DOHH2 (cell line): Measurements from ENCODE around the gene FAAP20.

Source experiments
- H3F3A ChIP-seq: fragments of 200-600 bp; sonication (generic), shearing (Covaris generic); 2 replicates; pipeline ENCODE4 v1.6.0; 2016; ENCODE audit warnings: antibody characterized with exemption, mild to moderate bottlenecking; ENCODE audit not compliant: control insufficient read depth, insufficient read depth
- H3K27ac ChIP-seq: fragments of 200-600 bp; sonication (generic); 2 replicates; pipeline ENCODE4 v1.5.1; 2014; ENCODE audit warnings: low read depth, mild to moderate bottlenecking, low read length, moderate library complexity
- H3K27me3 ChIP-seq: fragments of 200-600 bp; sonication (generic); 2 replicates; pipeline ENCODE4 v1.6.1; 2014; ENCODE audit warnings: mild to moderate bottlenecking, low read length, mixed read lengths; ENCODE audit not compliant: control insufficient read depth
- H3K36me3 ChIP-seq: fragments of 200-600 bp; sonication (generic); 2 replicates; pipeline ENCODE4 v1.6.1; 2014; ENCODE audit warnings: mild to moderate bottlenecking, low read length, moderate library complexity, mixed read lengths; ENCODE audit not compliant: control insufficient read depth
- H3K4me1 ChIP-seq: fragments of 200-600 bp; sonication (generic); 2 replicates; pipeline ENCODE4 v1.6.1; 2014; ENCODE audit warnings: mild to moderate bottlenecking, low read length, mixed read lengths; ENCODE audit not compliant: control insufficient read depth
- H3K4me2 ChIP-seq: fragments of 200-600 bp; sonication (generic); 2 replicates; pipeline ENCODE4 v1.6.0; 2014; ENCODE audit warnings: mild to moderate bottlenecking, low read length, moderate library complexity
- H3K4me3 ChIP-seq: fragments of 200-600 bp; sonication (generic); 2 replicates; pipeline ENCODE4 v1.5.1; 2014; ENCODE audit warnings: mild to moderate bottlenecking, low read length, mixed read lengths
- H3K79me2 ChIP-seq: fragments of 200-600 bp; sonication (generic); 2 replicates; pipeline ENCODE4 v1.6.1; 2014; ENCODE audit warnings: mild to moderate bottlenecking, low read length, mixed read lengths; ENCODE audit not compliant: control insufficient read depth
- H3K9me2 ChIP-seq: fragments of 200-600 bp; sonication (generic); replicated peaks from 2 replicates; pipeline ENCODE4 v1.6.1; 2014; ENCODE audit warnings: mild to moderate bottlenecking, low read length, mixed read lengths; ENCODE audit not compliant: control insufficient read depth
- H3K9me3 ChIP-seq: fragments of 200-600 bp; sonication (generic); 2 replicates; pipeline ENCODE4 v1.6.1; 2014; ENCODE audit warnings: antibody characterized with exemption, low read length, mixed read lengths; ENCODE audit not compliant: control insufficient read depth, insufficient read depth
- H4K20me1 ChIP-seq: fragments of 200-600 bp; sonication (generic); 2 replicates; pipeline ENCODE4 v1.6.0; 2014; ENCODE audit warnings: low read depth, mild to moderate bottlenecking, antibody characterized with exemption, low read length, moderate library complexity; ENCODE audit not compliant: control insufficient read depth, insufficient read depth
- CTCF ChIP-seq: fragments of 200-600 bp; sonication (generic); IDR thresholded peaks from one replicate; pipeline ENCODE4 v1.5.1; 2014; ENCODE audit warnings: antibody characterized with exemption, mild to moderate bottlenecking, low read depth, low read length; ENCODE audit not compliant: poor library complexity, severe bottlenecking
- EZH2phosphoT487 ChIP-seq: fragments of 200-600 bp; sonication (generic); IDR thresholded peaks from 2 replicates; pipeline ENCODE4 v1.6.1; 2017; ENCODE audit warnings: borderline replicate concordance, mild to moderate bottlenecking, antibody characterized with exemption, low read length, moderate library complexity, mixed read lengths

FAAP20 gene

GRCh38 chr1:2143814-2144500 is 50.6 kb downstream of the FAAP20 start:
- no peak overlapping the region for H3K27ac ChIP-seq
- H3K4me2 ChIP-seq, result no peak overlapping the region
- TF ChIP-seq EZH2phosphoT487 (no peak), CTCF (no peak)
- no peak overlapping the region for H3K4me3 ChIP-seq
- H3F3A ChIP-seq, result no peaks in the 10 kb centered on the region
- no peaks in the 10 kb centered on the region for H3K27me3 ChIP-seq
- H3K36me3 ChIP-seq, result no peaks in the 10 kb centered on the region
- H3K4me1 ChIP-seq, result no peaks in the 10 kb centered on the region
- H4K20me1 ChIP-seq, result no peaks in the 10 kb centered on the region
- no peaks in the 10 kb centered on the region for H3K9me2 ChIP-seq
- no peaks in the 10 kb centered on the region for H3K79me2 ChIP-seq
- H3K9me3 ChIP-seq, result no peaks in the 10 kb centered on the region

GRCh38 chr1:2141025-2141424 is 53.5 kb downstream of the FAAP20 start:
- TF ChIP-seq EZH2phosphoT487, result no peak
- no peak for TF ChIP-seq CTCF
- Histone ChIP-seq H3K27me3 (no peaks in the 10 kb centered on the region), H3K4me3 (no peak overlapping the region), H3K79me2 (no peaks in the 10 kb centered on the region), H3K27ac (no peak overlapping the region), H3K9me3 (no peaks in the 10 kb centered on the region), H3K4me1 (no peaks in the 10 kb centered on the region), H3F3A (no peaks in the 10 kb centered on the region), H3K4me2 (no peak overlapping the region), H4K20me1 (no peaks in the 10 kb centered on the region), H3K9me2 (no peaks in the 10 kb centered on the region), H3K36me3 (no peaks in the 10 kb centered on the region)
